ENCODE data around the gene SH2D7.
A peak's percentile ranks its signal among the peaks of the same experiment; 100 is the strongest.

Gene SH2D7

DNA sequence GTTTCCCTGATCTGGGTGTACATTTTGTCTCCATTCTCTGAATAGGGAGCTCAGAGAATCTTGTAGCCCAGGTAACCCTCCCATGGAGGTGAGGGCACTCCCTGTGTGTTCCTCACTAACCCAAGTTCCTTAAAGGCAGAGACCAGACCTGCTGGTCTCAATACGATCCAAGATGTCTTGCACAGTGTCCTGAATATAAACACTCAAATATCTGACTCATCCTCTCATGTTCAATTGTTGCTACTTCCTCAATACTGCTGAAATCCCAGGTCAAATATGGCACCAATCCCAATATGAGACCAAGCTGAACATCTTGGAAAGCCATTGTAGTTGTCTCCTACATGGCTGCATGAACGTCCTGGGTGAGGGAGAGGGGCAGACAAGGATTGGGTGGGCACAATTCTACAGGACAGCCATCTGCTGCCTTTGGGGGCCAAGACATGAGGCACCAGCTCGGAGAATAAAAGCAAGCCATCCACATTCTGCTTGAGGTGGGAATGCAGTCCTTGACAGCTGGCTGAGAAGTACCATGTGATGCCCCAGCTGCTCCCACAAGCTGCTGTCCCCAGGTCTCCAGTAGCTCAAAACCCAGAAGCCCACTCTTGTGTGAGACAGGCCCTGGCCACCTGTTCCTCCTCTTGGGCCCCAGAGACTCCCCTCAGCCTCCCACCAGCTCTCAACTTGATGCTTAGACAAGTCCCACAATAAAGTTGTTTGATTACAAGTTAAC lies 33.1 kb upstream of the SH2D7 start:
- DNase-seq (ENCODE audit: low spot score), result no peak
- in situ Hi-C loops (cut with MboI; ENCODE audit: low pct_unique_long_range_greater_than_20kb, low sequenced_read_pairs, unreplicated experiment), result no loop called here
- no peak for TF ChIP-seq CTCF (IDR thresholded peaks at IDR 0.05; ENCODE audit: extremely low read depth, insufficient read depth, missing control alignments)

DNA sequence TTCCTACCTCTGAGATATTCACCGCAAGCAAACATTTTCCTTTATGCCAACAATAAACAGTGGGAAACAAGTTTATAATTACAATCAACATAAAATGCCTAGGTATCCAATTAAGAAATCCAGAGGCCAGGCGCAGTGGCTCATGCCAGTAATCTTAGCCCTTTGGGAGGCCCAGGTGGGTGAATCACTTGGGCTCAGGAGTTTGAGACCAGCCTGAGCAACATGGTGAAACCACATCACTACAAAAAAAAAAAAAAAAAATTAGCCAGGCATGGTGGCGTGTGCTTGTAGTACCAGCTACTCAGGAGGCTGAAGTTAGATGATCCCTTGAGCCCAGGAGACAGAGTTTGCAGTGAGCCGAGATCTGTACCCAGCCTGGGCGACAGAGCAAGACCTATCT lies 32.1 kb upstream of the SH2D7 start:
- in situ Hi-C loops (cut with MboI; ENCODE audit: low pct_unique_long_range_greater_than_20kb, low sequenced_read_pairs, unreplicated experiment), result no loop called here
- no peak for DNase-seq (ENCODE audit: low spot score)
- TF ChIP-seq CTCF (IDR thresholded peaks at IDR 0.05; ENCODE audit: extremely low read depth, insufficient read depth, missing control alignments), result no peak

DNA sequence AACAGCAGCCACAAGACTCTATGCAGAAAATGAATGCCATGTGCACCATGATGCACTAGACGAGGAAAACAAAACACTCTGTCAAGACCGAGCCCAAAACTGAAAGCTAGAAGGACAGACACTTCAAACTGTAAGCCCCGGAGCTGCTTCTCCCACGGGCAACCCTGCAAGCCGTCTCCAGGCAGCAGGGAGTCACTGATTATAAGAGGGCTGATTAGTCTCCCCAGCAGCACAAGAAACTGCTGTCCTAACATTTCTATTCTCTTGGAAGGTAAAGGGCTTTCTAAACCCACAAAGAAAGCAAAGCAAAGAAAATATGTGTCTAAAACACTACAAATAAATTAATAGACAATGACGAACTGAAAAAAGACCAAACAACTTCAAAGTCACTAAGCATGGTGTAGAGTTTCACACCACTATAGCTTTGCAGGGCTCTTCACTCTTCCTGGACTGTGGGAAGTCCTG lies 30.4 kb upstream of the SH2D7 start:
- peak; percentile 53 for DNase-seq (ENCODE audit: low spot score)
- TF ChIP-seq CTCF (IDR thresholded peaks at IDR 0.05; ENCODE audit: extremely low read depth, insufficient read depth, missing control alignments), result no peak

DNA sequence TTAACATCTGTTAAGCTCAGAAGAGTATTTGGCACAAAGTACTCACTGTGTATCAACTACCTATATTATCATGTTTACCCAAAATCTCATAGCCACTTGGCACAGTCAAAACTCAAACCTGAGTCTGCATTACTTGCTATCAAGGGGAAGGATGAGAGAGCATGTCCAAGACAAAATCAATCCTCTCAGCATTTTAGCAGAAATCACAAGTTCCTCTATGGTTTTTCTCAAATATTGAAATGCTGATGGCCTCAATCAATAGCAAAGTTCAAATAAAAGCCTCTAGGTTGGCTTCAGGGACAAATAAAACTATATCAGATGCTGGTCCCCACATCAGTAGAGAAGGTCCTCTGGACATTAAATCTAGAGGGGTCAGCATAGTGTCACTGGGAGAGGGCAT lies 29.1 kb upstream of the SH2D7 start:
- no peak for DNase-seq (ENCODE audit: low spot score)
- no peak for TF ChIP-seq CTCF (IDR thresholded peaks at IDR 0.05; ENCODE audit: extremely low read depth, insufficient read depth, missing control alignments)
- in situ Hi-C loops (cut with MboI; ENCODE audit: low pct_unique_long_range_greater_than_20kb, low sequenced_read_pairs, unreplicated experiment), result no loop called here

More for the DNA sequence above, 30.4 kb upstream of the SH2D7 start:
- in situ Hi-C loops (cut with MboI; ENCODE audit: low pct_unique_long_range_greater_than_20kb, low sequenced_read_pairs, unreplicated experiment), result no loop called here

DNA sequence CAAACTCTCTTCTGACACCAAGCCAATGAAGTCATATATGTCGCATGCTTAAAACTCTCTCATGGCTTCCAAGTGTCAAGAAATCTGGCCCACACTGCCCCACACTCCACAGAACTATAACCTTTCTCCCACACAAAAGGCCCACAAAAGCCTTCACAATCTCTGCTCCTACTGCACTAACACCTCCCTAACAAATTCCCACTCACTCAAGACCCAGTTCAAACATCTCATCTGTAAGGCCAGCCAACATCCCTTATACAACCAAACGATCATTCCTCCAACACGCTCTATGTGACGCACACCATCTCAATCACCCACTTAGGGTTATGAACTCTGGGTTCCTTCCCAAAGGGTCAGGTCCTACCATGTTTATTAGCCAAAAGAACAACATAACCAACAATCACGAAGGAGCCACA lies 28.4 kb upstream of the SH2D7 start:
- no peak for DNase-seq (ENCODE audit: low spot score)
- TF ChIP-seq CTCF (IDR thresholded peaks at IDR 0.05; ENCODE audit: extremely low read depth, insufficient read depth, missing control alignments), result no peak
- in situ Hi-C loops (cut with MboI; ENCODE audit: low pct_unique_long_range_greater_than_20kb, low sequenced_read_pairs, unreplicated experiment), result no loop called here

- in situ Hi-C loops (cut with MboI; ENCODE audit: low pct_unique_long_range_greater_than_20kb, low sequenced_read_pairs, unreplicated experiment), result no loop called here
- no peak for DNase-seq (ENCODE audit: low spot score)
- TF ChIP-seq CTCF (IDR thresholded peaks at IDR 0.05; ENCODE audit: extremely low read depth, insufficient read depth, missing control alignments), result no peak
Observed at GRCh38 chr15:78064544-78064943, 27.8 kb upstream of the SH2D7 start.
